Fibroblast of skin of left biceps (primary cell): ENCODE data around the gene CADPS.

Source experiments
- DNase-seq, 2 experiments: peaks; one replicate each; pipeline ENCODE4 v3.0.0-alpha.2; 2013; ENCODE audit warnings: low read depth in 2 of 2

Gene CADPS

GRCh38 chr3:62812631-62813030 is 62.6 kb downstream of the CADPS start:
- no peak for DNase-seq

GRCh38 chr3:62811119-62811518 is 64.1 kb downstream of the CADPS start:
- DNase-seq: no peak

GRCh38 chr3:62809369-62809768 is 65.8 kb downstream of the CADPS start:
- DNase-seq: no peak

- DNase-seq: no peak
Measured at GRCh38 chr3:62805580-62806277, 69.5 kb downstream of the CADPS start.

GRCh38 chr3:62805106-62805505 is 70.1 kb downstream of the CADPS start:
- no peak for DNase-seq

GRCh38 chr3:62803276-62803675 is 71.9 kb downstream of the CADPS start:
- no peak for DNase-seq

- no peak for DNase-seq
Measured at GRCh38 chr3:62798000-62798399, 77.2 kb downstream of the CADPS start.

GRCh38 chr3:62797132-62797531 is 78.1 kb downstream of the CADPS start:
- no peak for DNase-seq

GRCh38 chr3:62795978-62796657 is 79.1 kb downstream of the CADPS start:
- no peak for DNase-seq

- no peak for DNase-seq
Measured at GRCh38 chr3:62793946-62794345, 81.3 kb downstream of the CADPS start.

GRCh38 chr3:62785384-62785783 is 89.8 kb downstream of the CADPS start:
- DNase-seq: no peak

- DNase-seq: no peak
Measured at GRCh38 chr3:62781121-62781520, 94.1 kb downstream of the CADPS start.

GRCh38 chr3:62777674-62778073 is 97.5 kb downstream of the CADPS start:
- no peak for DNase-seq

GRCh38 chr3:62777130-62777529 is 98.1 kb downstream of the CADPS start:
- no peak for DNase-seq

- peak in 1 of 2 experiments; percentile 2 for DNase-seq
Measured at GRCh38 chr3:62774221-62774620, 101.0 kb downstream of the CADPS start.

- no peak for DNase-seq
Measured at GRCh38 chr3:62771331-62772072, 103.7 kb downstream of the CADPS start.

- no peak for DNase-seq
Measured at GRCh38 chr3:62768896-62769295, 106.3 kb downstream of the CADPS start.

GRCh38 chr3:62761711-62762110 is 113.5 kb downstream of the CADPS start:
- no peak for DNase-seq

- no peak for DNase-seq
Measured at GRCh38 chr3:62761311-62761710, 113.9 kb downstream of the CADPS start.

- DNase-seq: no peak
Measured at GRCh38 chr3:62758296-62759066, 116.7 kb downstream of the CADPS start.

- no peak for DNase-seq
Measured at GRCh38 chr3:62757045-62757444, 118.2 kb downstream of the CADPS start.

GRCh38 chr3:62755285-62755684 is 119.9 kb downstream of the CADPS start:
- no peak for DNase-seq
